Measurements from ENCODE around the gene ACER1. TPM values are rescaled to one million over a fixed set of nuclear protein-coding genes. Genes with fewer than 3 reads are reported as not detected.
A peak's percentile ranks its signal among the peaks of the same experiment; 100 is the strongest.

The ACER1 gene
- not detected for total RNA-seq

- H3K36me3 ChIP-seq = no peaks in the 10 kb centered on the region
- no peak within 1 kb of the TSS for H3K27ac ChIP-seq
- no peaks in the 10 kb centered on the region for H3K27me3 ChIP-seq
- no peak for DNase-seq (ENCODE audit: low spot score in 2 of 2)
- no peaks in the 10 kb centered on the region for H3K9me3 ChIP-seq
- WGBS, 2 donors = 67 to 74% methylated on average over 17 of the region's 17 CpGs
- no peak within 1 kb of the TSS for H3K4me3 ChIP-seq
- TF ChIP-seq EP300 (IDR thresholded peaks at IDR 0.05) (no peak), POLR2A (IDR thresholded peaks at IDR 0.05) (no peak), CTCF (IDR thresholded peaks at IDR 0.05) (no peak)
- H3K4me1 ChIP-seq = no peaks in the 10 kb centered on the region
Measured at GRCh38 chr19:6333439-6333838, at the start of gene ACER1. ACER1 (minus strand) TSS chr19:6333612; CDS start chr19:6333551, 61 bp downstream.

- Histone ChIP-seq H3K27ac (no peak overlapping the region), H3K4me1 (peaks cover 0 to 2% (median 0%) of the 10 kb centered on the region in 4 donors), H3K36me3 (peaks cover 8 to 100% (median 26%) of the 10 kb centered on the region in 3 donors), H3K4me3 (no peak overlapping the region), H3K9me3 (peaks cover 0 to 11% (median 0%) of the 10 kb centered on the region in 4 donors), H3K27me3 (no peaks in the 10 kb centered on the region)
- TF ChIP-seq CTCF (IDR thresholded peaks at IDR 0.05) (no peak), EP300 (IDR thresholded peaks at IDR 0.05) (no peak), POLR2A (IDR thresholded peaks at IDR 0.05) (no peak)
- WGBS, 2 donors = 95 to 96% methylated on average over 19 of the region's 19 CpGs
- DNase-seq (ENCODE audit: low spot score in 2 of 2) = no peak
Measured at GRCh38 chr19:6383188-6383587, 49.8 kb upstream of the ACER1 start.

- TF ChIP-seq CTCF (IDR thresholded peaks at IDR 0.05) (no peak), POLR2A (IDR thresholded peaks at IDR 0.05) (no peak)
- Histone ChIP-seq H3K4me1 (peaks cover 0 to 21% (median 2%) of the 10 kb centered on the region in 4 donors), H3K9me3 (peaks cover 0 to 11% (median 0%) of the 10 kb centered on the region in 4 donors), H3K36me3 (peaks cover 2 to 84% (median 26%) of the 10 kb centered on the region in 3 donors), H3K27me3 (no peaks in the 10 kb centered on the region), H3K4me3 (no peak overlapping the region), H3K27ac (no peak overlapping the region)
- 95% methylated on average over 38 to 39 of the region's 40 CpGs for WGBS, 2 donors
- DNase-seq (ENCODE audit: low spot score in 2 of 2) = no peak
Measured at GRCh38 chr19:6381030-6381750, 47.8 kb upstream of the ACER1 start.

- H3K27me3 ChIP-seq = no peaks in the 10 kb centered on the region
- peaks cover 2 to 83% (median 26%) of the 10 kb centered on the region in 3 donors for H3K36me3 ChIP-seq
- WGBS, 2 donors = 95 to 97% methylated on average over 3 of the region's 3 CpGs
Measured at GRCh38 chr19:6379744-6380143, 46.3 kb upstream of the ACER1 start.

GRCh38 chr19:6378486-6378885 is 45.1 kb upstream of the ACER1 start:
- DNase-seq (ENCODE audit: low spot score in 2 of 2) = no peak
- H3K36me3 ChIP-seq = peaks cover 2 to 76% (median 25%) of the 10 kb centered on the region in 3 donors
- peak overlapping the region in 2 of 4 donors; percentile 16 to 31 for H3K27ac ChIP-seq
- H3K27me3 ChIP-seq = no peaks in the 10 kb centered on the region
- H3K9me3 ChIP-seq = peaks cover 0 to 11% (median 0%) of the 10 kb centered on the region in 4 donors
- TF ChIP-seq POLR2A (IDR thresholded peaks at IDR 0.05) (no peak), CTCF (IDR thresholded peaks at IDR 0.05) (no peak), EP300 (IDR thresholded peaks at IDR 0.05) (no peak)
- WGBS, 2 donors = 76 to 83% methylated on average over 9 of the region's 9 CpGs
- H3K4me1 ChIP-seq = peaks cover 0 to 46% (median 12%) of the 10 kb centered on the region in 4 donors
- H3K4me3 ChIP-seq = no peak overlapping the region

More at GRCh38 chr19:6379744-6380143, 46.3 kb upstream of the ACER1 start:
- no peak overlapping the region for H3K27ac ChIP-seq
- H3K9me3 ChIP-seq = peaks cover 0 to 11% (median 0%) of the 10 kb centered on the region in 4 donors
- H3K4me1 ChIP-seq = peaks cover 0 to 34% (median 3%) of the 10 kb centered on the region in 4 donors
- DNase-seq (ENCODE audit: low spot score in 2 of 2) = no peak
- H3K4me3 ChIP-seq = no peak overlapping the region
- no peak for TF ChIP-seq POLR2A (IDR thresholded peaks at IDR 0.05)

All from tibial nerve (tissue), 4 donors.